Kidney glomerular epithelial cell (primary cell): ENCODE data around the gene RPS6KB2.
"Not testable (repeated sequence)": the region's sequence is repeated elsewhere in the genome, so short reads cannot be mapped to it uniquely, and the experiment has no call there.

ENCODE experiments used
- DNase-seq: peaks from one replicate; lab custom pipeline; 2025; lab: John Stamatoyannopoulos, UW

The RPS6KB2 gene

DNA sequence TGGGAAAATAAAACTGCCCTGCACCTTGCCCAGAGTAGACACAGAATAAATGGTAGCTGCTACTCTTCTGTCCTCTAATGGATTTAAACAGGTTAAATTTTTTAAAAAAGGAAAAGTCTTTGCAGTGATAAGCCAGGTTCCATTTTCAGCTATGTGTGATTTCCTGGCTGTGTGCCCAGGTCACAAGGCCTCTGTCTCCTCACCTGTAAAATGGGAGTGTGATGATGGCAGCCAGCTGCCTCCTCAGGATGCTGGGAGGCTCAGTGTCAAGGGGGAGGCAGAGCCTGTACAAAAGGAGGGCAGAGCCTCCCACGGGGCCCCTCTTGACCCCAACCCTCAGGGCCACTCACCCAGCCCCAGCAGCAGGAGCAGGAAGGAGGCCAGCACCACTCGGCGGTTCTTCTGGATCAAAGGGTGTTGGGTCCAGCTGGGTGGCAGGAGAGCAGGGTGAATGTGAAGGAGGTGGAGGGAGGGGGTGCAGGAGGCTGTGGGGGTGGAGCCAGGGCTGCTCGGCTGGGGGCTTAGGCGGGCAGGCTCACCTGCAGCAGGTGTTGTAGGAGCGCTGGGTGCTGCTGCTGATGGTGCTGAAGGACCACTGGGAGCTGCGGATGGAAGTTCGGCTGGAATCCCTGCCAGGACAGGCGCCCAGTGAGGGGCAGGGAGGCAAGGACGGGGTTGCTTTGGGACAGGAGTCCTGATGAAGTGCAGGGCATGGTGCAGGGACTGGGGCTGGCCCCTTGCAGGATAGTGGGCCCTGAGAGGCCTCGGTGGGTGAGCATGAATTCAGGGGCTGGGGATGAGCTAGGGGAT is 38.9 kb downstream of the RPS6KB2 start:
- no peak for DNase-seq

DNA sequence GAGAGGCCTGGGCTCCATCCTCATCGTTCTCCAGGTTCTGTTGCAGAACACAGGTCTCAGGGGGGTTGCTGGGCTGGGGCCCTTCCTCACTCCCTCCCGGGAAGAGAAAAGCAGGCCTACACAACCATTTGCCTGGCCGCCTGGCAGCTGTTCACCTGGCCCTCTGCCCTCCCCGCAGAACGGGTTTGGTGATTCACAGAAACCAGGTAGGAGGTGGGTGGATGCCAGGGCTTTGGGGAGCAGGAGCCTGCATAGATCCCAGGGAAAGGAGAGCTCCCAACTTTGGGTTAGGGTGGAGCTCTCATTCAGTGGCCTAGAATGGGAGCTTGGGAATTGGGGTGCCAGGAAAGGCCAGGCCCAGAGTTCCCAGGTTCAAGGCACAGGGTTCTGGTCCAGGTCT is 39.8 kb downstream of the RPS6KB2 start:
- DNase-seq: no peak

- no peak for DNase-seq
These were observed 40.1 kb downstream of the RPS6KB2 start for GRCh38 chr11:67468456-67468758.

DNA sequence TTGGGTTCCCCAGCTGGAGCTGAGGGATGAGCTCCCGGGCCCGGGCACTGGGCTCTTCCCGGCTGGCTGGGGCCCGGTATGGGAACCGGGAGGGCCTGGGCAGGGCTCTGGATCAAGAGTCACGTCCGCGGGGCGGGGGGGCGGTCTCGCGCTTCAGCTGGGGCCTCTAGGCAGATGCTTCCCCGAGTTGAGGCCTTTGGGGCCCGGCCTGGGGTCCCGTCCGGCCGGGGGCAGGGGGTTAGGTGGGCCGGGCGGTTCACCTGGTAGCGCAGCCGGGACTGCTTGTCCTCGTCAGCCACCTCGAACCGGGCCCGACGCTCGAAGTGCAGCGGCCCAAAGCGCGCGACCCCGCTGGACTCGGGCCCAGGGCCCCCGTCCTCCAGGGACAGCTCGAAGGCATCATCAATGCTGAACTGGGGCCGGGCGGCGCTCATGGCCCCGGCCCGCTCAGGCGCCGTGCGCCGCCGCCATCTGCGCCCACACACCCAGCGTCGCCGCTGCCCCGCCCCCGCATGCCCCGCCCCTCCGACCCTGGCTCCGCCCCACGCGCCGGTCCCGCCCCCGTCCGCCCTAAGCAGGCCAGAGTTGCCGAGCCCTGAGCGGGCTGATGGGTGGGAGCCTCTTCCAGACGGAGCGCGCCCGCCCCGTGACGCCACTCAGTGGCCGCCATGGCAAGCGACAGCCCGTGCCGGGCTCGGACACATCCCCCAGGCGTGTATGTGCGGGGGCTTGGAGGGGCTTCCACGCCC is 40.6 kb downstream of the RPS6KB2 start, which contains the start of gene TMEM134:
TSS of gene TMEM134 (minus strand) at position 493 of the 749 bp plus-strand sequence. CDS start at position 434, 59 bp downstream.
- peak; percentile 73 for DNase-seq

DNA sequence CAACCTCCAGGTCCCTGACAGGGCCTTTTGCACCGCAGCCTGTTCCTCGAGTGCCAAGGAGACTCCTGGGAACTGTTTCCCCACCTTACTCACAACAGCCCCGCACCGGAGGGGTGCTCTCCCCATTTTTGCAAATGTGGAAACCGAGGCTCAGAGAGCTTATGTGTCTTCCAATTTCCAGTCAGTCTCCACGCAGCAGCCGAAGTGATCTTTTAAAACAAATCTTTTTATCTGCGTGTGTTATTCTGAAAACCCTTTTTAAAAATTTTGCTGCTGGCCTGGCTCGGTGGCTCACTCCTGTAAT is 41.2 kb downstream of the RPS6KB2 start:
- no peak for DNase-seq

GRCh38 chr11:67470337-67471002 is 42.2 kb downstream of the RPS6KB2 start:
- no peak for DNase-seq

DNA sequence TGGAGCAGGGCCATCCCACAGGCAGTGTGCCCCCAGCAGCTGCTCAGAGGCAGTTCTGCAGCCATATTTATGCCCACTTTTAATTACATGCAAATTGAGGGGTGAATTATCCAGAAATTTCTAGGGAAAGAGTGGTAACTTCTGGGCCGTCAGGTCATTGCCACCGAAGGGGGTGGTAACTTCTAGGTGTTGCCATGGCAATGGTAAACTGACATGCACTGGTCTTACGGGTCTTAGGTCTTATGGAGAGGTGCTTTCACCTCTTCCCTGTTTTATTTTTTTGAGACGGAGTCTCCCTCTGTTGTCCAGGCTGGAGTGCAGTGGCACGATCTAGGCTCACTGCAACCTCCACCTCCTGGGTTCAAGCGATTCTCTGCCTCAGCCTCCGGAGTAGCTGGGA is 44.6 kb downstream of the RPS6KB2 start:
- DNase-seq: no peak

DNA sequence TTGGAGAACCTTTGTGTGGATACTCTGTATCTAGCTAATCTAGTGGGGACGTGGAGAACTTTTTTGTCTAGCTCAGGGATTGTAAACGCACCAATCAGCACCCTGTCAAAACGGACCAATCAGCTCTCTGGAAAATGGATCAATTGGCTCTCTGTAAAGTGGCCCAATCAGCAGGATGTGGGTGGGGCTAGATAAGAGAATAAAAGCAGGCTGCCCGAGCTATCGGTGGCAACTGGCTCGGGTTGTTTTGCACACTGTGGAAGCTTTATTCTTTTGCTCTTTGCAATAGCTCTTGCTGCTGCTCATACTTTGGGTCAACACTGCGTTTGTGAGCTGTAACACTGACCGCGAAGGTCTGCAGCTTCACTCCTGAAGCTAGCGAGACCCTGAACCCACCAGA is 48.4 kb downstream of the RPS6KB2 start:
- DNase-seq: not testable (repeated sequence)

GRCh38 chr11:67477344-67478050 is 49.2 kb downstream of the RPS6KB2 start:
- not testable (repeated sequence) for DNase-seq

DNA sequence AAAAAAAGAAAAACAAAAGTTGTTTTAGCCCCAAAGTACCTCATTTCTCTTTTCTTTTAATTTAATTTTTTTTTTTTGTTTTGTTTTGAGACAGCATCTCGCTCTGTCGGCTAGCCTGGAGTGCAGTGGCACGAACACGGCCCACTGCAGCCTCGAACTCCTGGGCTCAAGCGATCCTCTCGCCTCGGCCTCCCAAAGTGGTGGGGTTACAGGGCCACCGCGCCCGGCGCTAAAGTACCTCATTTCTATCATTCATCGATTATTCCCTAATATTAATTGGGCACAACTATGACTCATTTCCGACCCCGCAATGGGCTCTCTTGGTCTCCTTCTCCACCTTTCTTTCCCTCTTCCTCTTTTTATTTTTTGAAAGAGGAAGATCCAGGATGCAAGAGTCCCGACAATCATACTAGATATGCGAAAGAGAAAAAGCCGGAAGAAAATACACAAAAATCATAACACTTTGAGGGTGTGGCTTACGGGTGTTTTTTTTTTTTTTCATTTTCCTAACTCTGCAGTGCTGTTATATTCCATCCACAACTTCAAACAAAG is 54.1 kb downstream of the RPS6KB2 start:
- no peak for DNase-seq

- DNase-seq: peak; percentile 97
These were observed 54.8 kb downstream of the RPS6KB2 start, which contains the start of gene AIP for GRCh38 chr11:67482827-67483798. AIP (plus strand) TSS chr11:67483026; CDS start chr11:67483159, 133 bp downstream.

- DNase-seq: no peak
These were observed 55.8 kb downstream of the RPS6KB2 start for GRCh38 chr11:67483831-67484665.

GRCh38 chr11:67484847-67485311 is 56.6 kb downstream of the RPS6KB2 start:
- no peak for DNase-seq
